Hematopoietic multipotent progenitor cell treated with erythropoietin and hydrocortisone succinate and interleukin-3 and kit ligand, for 17 days (in vitro differentiated cells): ENCODE measurements around the gene VAMP5.
"Not testable (repeated sequence)": the region's sequence is repeated elsewhere in the genome, so short reads cannot be mapped to it uniquely, and the experiment has no call there.

ENCODE experiments used
- DNase-seq: peaks from one replicate; pipeline ENCODE4 v3.0.0-alpha.2; 2015; ENCODE audit warnings: low spot score

VAMP5 gene, protein sequence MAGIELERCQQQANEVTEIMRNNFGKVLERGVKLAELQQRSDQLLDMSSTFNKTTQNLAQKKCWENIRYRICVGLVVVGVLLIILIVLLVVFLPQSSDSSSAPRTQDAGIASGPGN

DNA sequence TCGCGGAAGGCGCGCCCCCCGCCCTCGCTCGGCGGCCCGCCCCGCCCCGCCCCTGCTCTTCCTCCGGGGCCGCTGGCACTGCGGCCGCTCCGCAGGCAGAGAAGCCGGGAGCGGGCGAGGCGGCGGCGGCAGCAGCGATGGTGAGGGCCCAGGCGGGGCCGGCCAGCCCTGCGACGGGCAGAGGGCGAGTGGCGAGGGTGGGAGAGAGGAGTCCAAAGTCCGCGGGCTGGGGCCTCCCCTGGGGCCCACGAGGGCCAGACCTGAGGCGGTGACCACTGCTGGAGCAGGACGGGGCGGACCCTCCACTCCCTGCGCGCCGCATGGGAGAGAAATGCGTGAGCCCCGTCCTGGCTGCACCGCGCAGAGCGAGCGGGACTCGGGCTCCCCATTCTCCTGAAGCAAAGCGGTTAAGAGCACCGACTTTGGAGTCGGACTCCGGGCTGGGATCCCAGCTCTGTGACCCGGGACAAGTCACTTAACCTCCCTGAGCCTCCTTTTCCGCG lies at the start of gene VAMP5:
VAMP5 (plus strand) TSS at position 78 of the 503 bp plus-strand sequence; CDS start at position 138, 60 bp downstream.
- no peak for DNase-seq

DNA sequence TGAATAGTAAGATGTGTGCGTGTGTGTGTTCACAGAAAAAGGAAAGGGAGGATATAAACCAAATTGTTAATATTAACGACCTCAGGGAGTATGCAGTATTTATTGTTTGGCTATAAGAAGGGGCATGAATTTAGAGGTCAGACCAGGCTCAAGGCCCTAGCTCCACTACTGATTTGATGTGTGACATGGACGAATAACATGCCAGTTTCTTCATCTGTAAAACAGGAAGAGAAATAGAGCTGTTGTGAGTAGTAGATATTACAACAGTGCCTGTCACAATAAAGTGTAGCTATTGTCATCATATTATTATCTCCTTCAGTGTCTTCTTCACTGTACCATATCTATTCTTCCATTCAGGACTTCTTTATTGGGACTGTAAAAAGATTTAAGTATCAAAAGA lies 49.4 kb upstream of the VAMP5 start:
- DNase-seq = no peak

DNA sequence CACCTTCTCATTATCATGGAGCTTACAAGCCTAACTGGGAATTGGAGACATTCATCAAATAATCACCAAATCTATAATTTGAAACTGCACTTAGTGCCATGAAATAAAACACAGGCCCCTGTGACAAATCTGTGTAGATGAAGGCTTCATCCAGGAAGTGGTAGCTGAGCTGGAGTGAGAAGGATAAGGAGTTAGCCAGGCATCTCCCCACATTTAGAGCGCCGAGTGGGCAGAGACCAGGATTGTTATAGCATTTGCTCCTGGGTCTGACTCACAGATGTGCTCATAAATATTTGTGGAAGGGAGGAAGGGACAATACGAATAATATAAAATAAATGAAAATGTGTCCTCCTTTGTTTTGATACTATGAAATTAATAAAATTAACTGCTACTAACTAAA lies 47.8 kb upstream of the VAMP5 start:
- DNase-seq = no peak

DNA sequence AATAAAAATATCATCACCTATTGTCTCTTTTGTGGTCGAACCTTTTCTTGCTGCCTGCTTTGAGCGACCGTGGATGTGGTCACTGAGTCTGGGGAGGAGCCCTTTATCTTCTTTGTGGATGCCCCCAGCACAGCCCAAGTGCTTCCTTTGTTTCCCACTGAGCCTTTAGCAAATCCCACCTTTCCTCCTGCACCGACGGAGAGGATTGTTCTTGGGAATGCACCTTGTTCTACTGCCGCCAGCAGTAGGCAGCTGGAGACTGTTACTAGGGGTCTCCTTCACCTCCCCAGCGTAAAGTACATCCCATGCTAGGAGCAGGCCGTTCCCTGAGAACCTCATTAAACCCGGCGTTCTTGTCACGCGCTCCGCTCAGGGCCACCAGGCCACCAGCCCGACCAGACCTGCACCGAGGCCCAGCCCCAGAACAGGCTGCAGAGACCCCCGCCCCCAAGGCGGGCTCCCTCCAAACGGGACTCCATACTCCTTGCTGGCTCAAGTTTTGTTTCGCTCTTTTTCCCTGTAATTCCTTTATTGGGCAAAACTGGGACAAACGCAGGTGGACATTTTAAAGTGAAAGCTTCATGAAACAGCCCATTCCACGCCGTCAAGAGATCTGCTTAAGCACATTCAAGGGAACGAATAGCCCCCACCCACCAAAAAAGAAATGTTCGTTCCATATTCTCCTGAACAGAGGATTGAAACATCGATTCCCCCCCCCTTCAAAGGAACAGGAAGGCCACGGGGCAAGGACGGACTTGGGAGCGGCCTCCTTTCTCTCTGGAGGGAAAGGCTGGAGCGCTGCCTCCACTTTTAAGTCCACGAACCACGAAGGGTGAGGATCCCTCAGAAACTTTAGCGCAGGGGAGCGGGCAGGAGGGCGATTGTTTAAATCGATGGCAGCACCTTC lies 46.4 kb upstream of the VAMP5 start:
- peak; percentile 30 for DNase-seq

DNA sequence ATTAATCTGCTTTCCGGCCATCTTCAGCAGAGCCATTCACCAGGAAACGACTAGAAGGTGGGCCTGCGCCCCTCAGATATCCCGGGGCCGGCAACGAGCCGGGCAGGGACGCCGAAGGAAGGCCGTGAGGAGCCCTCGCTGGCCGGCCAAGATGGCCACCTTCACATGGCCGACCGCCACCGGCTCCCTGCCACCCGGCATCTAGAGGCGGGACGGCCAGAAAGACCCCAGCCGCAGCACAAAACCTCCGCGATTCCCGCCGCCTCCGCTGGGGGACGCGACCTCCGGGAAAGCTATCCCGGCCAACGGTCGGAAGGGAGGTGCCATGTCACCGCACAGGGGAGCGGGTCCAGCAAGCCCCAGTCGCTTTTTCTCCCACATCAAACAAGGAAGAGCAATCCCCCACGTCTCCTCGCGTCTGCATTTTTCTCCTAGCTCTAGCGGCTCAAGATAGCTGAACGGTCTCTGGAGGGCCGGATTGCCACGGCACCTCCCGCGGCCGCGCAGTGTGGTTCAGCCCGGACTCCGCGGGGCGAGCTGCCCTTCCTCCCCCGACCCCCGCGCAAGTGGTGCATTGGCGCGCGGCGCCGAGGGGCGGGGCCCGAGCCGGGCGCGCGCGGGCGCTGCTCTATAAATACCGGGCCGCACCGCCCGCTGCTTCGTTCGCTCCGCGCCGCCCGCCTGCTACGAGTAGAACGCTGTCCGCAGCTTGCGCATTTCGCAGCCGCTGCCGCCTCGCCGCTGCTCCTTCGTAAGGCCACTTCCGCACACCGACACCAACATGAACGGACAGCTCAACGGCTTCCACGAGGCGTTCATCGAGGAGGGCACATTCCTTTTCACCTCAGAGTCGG lies 45.5 kb upstream of the VAMP5 start, which contains the start of gene MAT2A:
MAT2A (plus strand) TSS at position 662 of the 854 bp plus-strand sequence; CDS start at position 782, 120 bp downstream.
- peak; percentile 82 for DNase-seq

DNA sequence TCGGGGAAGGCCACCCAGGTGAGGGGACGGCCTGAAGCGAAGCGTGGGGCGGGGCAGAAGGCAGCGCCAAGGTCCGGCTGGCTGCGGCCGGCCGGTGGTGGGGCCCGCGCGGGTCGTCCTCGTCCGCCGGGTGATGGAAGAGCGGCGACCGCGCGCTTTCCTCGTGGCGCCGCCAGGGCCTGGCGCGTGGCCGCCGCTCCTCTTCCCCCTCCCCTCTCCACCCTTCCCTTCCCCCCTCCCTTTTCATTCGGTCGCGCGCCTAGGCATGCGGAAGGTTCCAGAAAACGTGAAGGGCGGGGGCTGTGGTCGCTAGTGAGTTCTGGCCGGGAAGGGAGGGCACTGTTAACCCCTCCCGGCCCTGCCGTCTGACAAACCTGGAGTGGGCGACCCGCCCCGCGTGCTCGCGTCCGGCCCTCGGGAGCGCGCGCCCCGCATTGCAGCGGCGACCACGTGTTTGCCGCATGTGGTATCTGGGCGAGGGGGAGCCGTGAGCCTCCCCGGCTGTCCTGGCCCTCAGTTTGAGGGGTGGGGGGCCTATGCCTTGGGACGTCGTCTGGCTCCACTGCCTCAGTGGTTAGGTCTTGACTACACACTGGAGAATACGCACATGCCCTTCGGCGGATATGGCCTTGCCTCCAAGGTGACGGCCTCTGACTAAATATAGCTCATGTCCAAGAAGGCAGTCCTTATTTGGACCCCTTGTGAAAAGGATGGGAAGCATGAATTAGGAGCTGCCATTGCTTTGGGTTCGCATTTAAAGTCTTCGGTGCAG lies 44.7 kb upstream of the VAMP5 start:
- peak; percentile 78 for DNase-seq

DNA sequence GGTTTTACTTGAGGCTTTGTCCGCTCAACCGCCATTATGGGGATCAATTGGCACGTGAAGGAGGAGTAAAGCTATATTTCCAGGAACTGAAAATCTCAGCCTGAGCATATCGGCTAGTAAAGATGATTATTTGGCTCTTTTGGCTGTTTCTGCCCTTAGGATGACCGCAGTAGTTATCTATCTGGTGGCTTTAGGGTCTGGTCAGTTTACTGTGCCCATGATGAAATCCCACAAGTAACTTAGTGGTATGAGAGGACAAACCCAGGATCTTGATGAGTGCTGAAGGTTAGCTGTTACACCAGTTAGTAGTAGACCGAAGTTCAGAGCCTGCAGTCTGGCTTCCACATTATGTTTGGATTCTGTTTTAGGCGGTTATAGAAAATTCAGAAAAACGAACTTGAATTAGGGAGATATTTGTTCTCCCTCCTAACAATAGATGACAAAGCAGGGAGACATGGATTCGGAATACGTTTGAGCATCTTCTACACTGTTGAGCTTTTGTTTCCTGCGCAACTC lies 44.0 kb upstream of the VAMP5 start:
- no peak for DNase-seq

DNA sequence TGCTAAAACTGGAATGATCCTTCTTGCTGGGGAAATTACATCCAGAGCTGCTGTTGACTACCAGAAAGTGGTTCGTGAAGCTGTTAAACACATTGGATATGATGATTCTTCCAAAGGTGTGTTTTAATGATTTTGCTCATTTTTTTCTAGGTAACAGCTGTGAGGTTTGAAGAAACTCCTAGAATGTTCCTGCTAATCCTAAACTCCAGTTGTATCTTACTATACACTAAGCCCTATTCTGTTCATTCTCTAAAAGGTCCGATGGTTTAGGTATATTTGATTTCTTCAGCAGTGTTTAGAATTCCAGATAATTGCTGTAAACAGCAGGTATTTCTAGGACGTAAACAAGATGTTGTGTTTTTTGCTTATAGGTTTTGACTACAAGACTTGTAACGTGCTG lies 43.0 kb upstream of the VAMP5 start:
- no peak for DNase-seq

DNA sequence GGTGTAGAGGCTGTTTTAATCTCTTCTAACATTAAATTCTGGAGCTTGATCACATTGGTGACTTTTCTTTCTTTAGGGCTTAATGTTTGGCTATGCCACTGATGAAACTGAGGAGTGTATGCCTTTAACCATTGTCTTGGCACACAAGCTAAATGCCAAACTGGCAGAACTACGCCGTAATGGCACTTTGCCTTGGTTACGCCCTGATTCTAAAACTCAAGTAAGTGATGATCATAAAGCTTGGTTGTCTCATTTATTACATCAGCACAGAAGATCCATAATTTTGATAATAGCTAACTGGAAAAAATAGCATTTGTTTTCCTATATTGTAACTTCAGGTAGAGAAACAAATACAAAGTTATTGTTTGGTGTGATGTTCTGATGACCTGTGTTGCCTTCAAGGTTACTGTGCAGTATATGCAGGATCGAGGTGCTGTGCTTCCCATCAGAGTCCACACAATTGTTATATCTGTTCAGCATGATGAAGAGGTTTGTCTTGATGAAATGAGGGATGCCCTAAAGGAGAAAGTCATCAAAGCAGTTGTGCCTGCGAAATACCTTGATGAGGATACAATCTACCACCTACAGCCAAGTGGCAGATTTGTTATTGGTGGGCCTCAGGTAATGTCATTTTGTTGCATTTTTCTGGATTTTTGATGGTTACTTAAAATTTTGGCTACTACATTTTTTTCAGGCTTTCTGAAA lies 42.3 kb upstream of the VAMP5 start:
- DNase-seq = no peak

DNA sequence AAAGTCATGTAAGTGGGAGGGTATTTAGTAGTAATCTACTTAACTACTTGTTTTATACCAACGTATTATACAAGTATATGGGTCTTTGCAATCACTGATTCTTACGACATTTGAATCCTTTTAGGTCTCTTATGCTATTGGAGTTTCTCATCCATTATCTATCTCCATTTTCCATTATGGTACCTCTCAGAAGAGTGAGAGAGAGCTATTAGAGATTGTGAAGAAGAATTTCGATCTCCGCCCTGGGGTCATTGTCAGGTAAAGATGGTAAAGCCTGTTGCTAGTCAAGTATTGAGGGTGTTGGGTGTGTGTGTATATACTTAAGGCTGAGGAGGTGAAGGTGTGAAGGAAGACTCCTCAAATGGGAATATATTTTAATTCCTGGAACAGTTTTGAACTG lies 41.5 kb upstream of the VAMP5 start:
- DNase-seq = no peak

DNA sequence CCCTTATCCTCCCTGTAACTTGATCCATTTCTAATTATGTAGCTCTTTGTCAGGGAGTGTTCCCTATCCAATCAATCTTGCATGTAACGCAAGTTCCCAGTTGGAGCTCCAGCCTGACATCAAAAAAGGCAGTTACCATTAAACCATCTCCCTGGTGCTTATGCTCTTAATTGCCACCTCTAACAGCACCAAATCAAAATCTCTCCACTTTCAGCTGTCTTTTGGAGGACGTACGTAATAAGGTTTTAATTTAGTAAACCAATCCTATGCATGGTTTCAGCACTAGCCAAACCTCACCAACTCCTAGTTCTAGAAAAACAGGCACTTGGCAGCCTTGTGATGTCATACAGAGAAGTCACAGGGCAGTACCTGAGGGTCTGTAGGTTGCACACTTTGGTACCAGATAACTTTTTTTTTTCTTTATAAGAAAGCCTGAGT lies 40.0 kb upstream of the VAMP5 start:
- DNase-seq = not testable (repeated sequence)

DNA sequence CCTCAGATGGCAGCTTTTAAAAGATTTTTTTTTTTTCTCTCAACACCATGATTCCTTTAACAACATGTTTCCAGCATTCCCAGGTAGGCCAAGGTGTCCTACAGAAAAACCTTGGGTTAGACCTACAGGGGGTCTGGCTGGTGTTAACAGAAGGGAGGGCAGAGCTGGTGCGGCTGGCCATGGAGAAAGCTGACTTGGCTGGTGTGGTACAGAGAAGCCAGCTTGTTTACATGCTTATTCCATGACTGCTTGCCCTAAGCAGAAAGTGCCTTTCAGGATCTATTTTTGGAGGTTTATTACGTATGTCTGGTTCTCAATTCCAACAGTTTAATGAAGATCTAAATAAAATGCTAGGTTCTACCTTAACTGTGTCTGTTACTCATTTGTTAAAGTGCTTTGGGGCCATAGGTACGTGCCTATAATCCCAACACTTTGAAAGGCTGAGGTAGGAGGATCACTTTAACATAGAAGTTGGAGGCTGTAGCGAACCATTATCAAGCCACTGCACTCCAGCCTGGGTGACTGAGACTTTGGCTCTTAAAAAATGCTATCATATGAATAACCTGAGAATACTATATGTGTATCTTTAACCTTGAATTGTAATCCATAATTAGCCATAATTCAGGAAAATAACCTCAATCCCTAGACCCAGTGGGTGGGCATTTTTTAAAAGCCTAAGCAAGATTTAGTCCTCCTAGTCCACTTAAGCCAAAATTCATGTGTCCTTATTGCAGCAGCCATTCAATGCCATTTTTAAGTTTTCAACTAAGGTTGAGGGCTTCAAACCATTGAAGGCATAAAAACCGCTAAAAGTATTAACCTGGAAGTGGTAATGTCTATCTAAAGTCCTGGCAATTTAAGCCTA lies 39.1 kb upstream of the VAMP5 start:
- DNase-seq = not testable (repeated sequence)

DNA sequence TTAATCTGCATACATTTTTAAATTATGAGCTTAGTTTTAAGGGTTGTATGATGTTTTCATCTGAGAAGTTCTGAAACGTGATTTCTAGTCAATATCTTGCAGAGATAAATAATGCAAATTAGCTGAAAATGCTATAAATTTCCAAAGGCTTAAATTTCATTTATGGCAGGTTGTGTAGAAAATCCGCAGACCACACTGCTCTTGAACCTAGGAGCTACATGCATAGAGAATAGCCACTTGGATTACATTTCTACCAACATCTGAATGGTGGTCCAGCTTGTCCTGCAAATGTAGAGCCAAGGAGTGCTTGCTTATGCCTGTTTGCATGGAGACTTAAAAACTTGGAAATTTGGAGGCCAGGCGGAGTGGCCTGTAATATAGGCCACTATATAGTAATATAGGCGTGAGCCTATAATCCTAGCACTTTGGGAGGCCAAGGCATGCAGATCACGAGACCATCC lies 38.4 kb upstream of the VAMP5 start:
- DNase-seq = no peak

DNA sequence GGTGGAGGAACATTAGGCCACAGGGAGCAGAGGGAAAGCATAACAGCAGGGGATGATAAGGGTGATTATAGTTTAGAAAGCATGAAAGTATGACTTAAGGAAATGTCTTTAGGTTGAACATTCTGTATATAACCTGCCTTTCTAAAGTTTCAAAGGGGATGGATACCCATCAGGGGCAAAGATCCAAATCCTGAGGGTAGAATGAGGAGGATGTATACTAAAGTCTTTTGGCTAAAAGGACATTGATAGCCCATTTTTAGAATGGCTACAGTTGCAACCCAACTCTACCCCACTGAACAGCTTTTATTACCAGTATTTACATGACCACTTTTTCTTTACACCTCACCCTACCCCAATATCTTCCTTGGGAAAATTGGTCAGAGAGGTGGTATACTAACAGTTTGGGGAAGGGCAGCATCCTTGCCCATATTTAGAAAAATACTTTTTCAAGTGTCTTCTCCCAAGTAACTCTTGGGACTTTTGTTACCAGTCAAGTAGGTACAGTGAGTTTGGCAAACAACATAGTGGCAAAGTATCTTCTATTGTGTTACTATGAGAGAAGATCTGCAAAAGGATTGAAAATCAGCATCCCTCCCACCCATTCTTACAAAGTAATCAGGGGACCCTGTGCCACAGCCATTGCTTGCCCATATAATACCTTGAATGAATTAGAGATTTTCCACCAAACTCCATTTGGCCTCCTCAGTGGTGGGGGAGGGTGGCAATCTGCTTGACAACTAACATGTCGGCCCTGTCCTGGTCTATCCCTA lies 37.0 kb upstream of the VAMP5 start:
- DNase-seq = no peak

DNA sequence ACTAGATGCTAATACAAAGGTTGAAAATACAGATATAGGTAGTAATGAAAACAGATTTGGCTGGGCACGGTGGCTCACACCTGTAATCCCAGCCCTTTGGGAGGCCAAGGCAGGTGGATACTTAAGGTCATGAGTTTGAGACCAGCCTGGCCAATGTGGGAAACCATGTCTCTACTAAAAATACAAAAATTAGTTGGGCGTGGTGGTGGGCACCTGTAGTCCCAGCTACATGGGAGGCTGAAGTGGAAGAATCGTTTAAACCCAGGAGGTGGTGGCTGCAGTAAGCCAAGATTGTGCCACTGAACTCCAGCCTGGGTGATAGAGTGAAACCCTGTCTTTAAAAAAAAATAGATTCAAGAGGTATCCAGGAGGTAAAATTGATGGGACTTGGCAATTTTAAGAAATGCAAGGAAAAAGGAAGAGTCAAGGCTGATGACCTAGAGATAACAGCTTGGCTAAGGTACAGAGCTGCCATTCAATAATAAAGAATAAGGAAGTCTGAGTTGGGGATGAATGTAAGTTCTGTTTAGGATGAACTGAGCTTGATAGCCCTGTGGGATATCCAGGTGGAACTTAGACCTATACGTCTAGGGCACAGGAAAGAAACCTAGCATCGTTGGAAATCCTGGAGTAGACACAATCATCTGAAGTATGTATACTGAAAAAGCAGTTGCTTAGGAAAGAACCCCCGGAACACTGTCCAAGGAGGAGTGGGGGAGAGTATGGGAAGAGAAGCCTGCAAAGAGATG lies 36.2 kb upstream of the VAMP5 start:
- no peak for DNase-seq

DNA sequence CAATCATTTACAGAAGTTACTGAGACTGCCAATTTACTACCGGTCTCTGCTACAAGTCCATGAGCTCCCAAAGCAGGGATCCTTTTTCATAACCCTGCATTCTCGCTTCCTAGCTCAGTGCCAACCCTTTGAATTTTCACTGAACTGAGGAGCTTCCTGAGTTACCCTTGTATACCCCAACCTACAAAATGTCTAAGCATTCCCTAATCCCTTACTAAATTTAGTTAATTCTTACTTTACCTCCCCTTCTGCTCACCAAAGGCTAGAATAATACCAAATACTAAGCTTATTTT lies 35.7 kb upstream of the VAMP5 start:
- DNase-seq = no peak

DNA sequence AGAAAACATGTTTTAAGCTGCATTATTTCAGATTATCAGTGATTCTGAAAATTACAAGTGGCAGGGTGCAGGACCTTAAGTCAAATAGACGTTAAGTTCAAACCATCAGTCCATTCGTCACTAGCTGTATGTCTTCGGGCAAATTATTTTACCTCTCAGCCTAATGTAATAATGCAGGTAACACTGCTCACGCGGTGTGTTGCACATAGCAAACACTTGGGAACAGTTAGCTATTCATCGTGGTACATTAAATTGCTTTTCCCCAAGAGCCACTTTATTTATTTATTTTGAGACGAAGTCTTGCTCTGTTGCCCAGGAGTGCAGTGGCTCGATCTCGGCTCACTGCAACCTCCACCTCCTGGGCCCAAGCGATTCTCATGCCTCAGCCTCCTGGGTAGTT lies 35.1 kb upstream of the VAMP5 start:
- DNase-seq = no peak

DNA sequence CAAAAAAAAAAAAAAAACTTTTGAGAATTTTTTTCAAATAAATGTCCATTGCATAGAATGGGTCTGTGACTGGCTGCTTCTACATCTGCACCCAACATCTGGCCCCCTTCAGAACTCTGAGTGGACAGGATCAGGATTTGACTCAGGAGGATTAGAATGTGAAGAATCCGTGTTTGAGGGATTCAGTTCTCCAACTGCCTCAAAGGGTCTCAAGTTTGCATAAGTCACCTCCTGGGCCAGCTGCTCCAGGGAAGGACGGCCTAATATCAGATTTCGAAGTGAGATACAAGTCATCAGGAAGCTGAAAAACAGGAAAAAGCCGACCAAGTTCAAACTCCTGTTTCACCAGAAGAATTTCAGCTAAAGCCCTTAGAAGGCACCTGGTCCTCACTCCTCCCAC lies 34.4 kb upstream of the VAMP5 start:
- no peak for DNase-seq
